GM23338 (cell line): Measurements from ENCODE around the gene GPX7. TPM values are rescaled to one million over a fixed set of nuclear protein-coding genes. Genes with fewer than 3 reads are reported as not detected.

Experiments used
- ATAC-seq: fragments of 200-7000 bp; cut with Tn5 transposase; 3 replicates; pipeline ENCODE4 v1.9.1; 2020
- DNase-seq: peaks from one replicate; pipeline ENCODE4 v3.0.0-alpha.2; 2015; ENCODE audit warnings: low spot score
- H2AFZ ChIP-seq: fragments of 200-600 bp; sonication (generic); 2 replicates; pipeline ENCODE4 v1.8.0; 2016; ENCODE audit warnings: antibody characterized with exemption, mild to moderate bottlenecking, moderate library complexity
- H3F3A ChIP-seq: fragments of 200-600 bp; sonication (generic); replicated peaks from 2 replicates; pipeline ENCODE4 v1.8.0; 2017; ENCODE audit warnings: antibody characterized with exemption, mixed run types, low read depth
- H3K27ac ChIP-seq: fragments of 200-600 bp; sonication (generic); 2 replicates; pipeline ENCODE4 v1.6.1; 2016; ENCODE audit warnings: low read depth
- H3K27me3 ChIP-seq: fragments of 200-600 bp; sonication (generic); 2 replicates; pipeline ENCODE4 v1.8.0; 2016; ENCODE audit warnings: mild to moderate bottlenecking, mixed run types, moderate library complexity; ENCODE audit not compliant: insufficient read depth
- H3K36me3 ChIP-seq: fragments of 200-600 bp; sonication (generic); 2 replicates; pipeline ENCODE4 v1.8.0; 2016; ENCODE audit warnings: mild to moderate bottlenecking; ENCODE audit not compliant: insufficient read depth
- H3K4me1 ChIP-seq: fragments of 200-600 bp; sonication (generic); 2 replicates; pipeline ENCODE4 v1.8.0; 2016; ENCODE audit warnings: mild to moderate bottlenecking, moderate library complexity; ENCODE audit not compliant: insufficient read depth
- H3K4me2 ChIP-seq: fragments of 200-600 bp; sonication (generic); 2 replicates; pipeline ENCODE4 v1.7.1; 2017; ENCODE audit warnings: mixed run types
- H3K4me3 ChIP-seq: fragments of 200-600 bp; sonication (generic); 2 replicates; pipeline ENCODE4 v1.6.1; 2016; ENCODE audit warnings: mixed run types
- H3K79me2 ChIP-seq: fragments of 200-600 bp; sonication (generic); replicated peaks from 2 replicates; pipeline ENCODE4 v1.8.0; 2017; ENCODE audit warnings: mild to moderate bottlenecking; ENCODE audit not compliant: insufficient read depth
- H3K9me2 ChIP-seq: fragments of 200-600 bp; sonication (generic); 2 replicates; pipeline ENCODE4 v1.8.0; 2017; ENCODE audit not compliant: insufficient read depth
- H4K20me1 ChIP-seq: fragments of 200-600 bp; sonication (generic); replicated peaks from 2 replicates; pipeline ENCODE4 v1.8.0; 2017; ENCODE audit warnings: mild to moderate bottlenecking; ENCODE audit not compliant: insufficient read depth
- H3K27ac Mint-ChIP-seq: 2 replicates; pipeline ENCODE4 v1.8.0; 2020; ENCODE audit warnings: inconsistent platforms, mild to moderate bottlenecking, moderate library complexity, mixed read lengths
- H3K27me3 Mint-ChIP-seq: 3 replicates; pipeline ENCODE4 v1.8.0; 2022; ENCODE audit warnings: low read depth, mild to moderate bottlenecking, moderate library complexity, mixed read lengths, inconsistent platforms; ENCODE audit not compliant: insufficient read depth, poor library complexity
- H3K36me3 Mint-ChIP-seq: 3 replicates; pipeline ENCODE4 v1.8.0; 2021; ENCODE audit warnings: low read depth, mild to moderate bottlenecking, inconsistent platforms, moderate library complexity, mixed read lengths
- H3K4me1 Mint-ChIP-seq: 3 replicates; pipeline ENCODE4 v1.8.0; 2020; ENCODE audit warnings: mild to moderate bottlenecking, inconsistent platforms, mixed read lengths
- H3K4me3 Mint-ChIP-seq: 3 replicates; pipeline ENCODE4 v1.8.0; 2021; ENCODE audit warnings: moderate library complexity, mild to moderate bottlenecking, inconsistent platforms, mixed read lengths
- H3K9me3 Mint-ChIP-seq: 3 replicates; pipeline ENCODE4 v1.8.0; 2020; ENCODE audit warnings: moderate library complexity, mild to moderate bottlenecking, inconsistent platforms, mixed read lengths
- CREB1 ChIP-seq: fragments of 250-450 bp; sonication (Bioruptor Pico); IDR thresholded peaks from 2 replicates; pipeline ENCODE4 v1.5.0; 2020; ENCODE audit warnings: low read depth, mild to moderate bottlenecking, moderate library complexity
- CTCF ChIP-seq, 2 experiments: fragments of 200-600 bp in 1 of 2; sonication (generic) in 1 of 2; conservative IDR thresholded peaks; 2 replicates each; pipeline versions ENCODE4 v1.5.1 to v1.6.1; 2016 to 2017; ENCODE audit warnings: antibody characterized with exemption in 2 of 2, low read depth in 2 of 2, mild to moderate bottlenecking in 2 of 2, moderate library complexity in 1 of 2
- EZH2 ChIP-seq: fragments of 200-600 bp; sonication (generic); IDR thresholded peaks from one replicate; pipeline ENCODE4 v1.8.0; 2017; ENCODE audit warnings: antibody characterized with exemption, mild to moderate bottlenecking, low read depth; ENCODE audit not compliant: unreplicated experiment
- EZH2phosphoT487 ChIP-seq: fragments of 200-600 bp; sonication (generic); IDR thresholded peaks from one replicate; pipeline ENCODE4 v1.8.1; 2018; ENCODE audit warnings: antibody characterized with exemption; ENCODE audit not compliant: unreplicated experiment
- JUNB ChIP-seq: IDR thresholded peaks from one replicate; pipeline ENCODE4 v1.6.1; 2016; ENCODE audit warnings: antibody characterized with exemption; ENCODE audit not compliant: unreplicated experiment
- POLR2AphosphoS5 ChIP-seq: IDR thresholded peaks from 2 replicates; pipeline ENCODE4 v1.6.1; 2016; ENCODE audit warnings: antibody characterized with exemption, low read depth
- REST ChIP-seq: IDR thresholded peaks from one replicate; pipeline ENCODE4 v1.6.1; 2018; ENCODE audit warnings: antibody characterized with exemption; ENCODE audit not compliant: unreplicated experiment
- STAT1 ChIP-seq: IDR thresholded peaks from one replicate; pipeline ENCODE4 v1.6.1; 2016; ENCODE audit warnings: antibody characterized with exemption; ENCODE audit not compliant: unreplicated experiment
- ZNF114 ChIP-seq: fragments of 250-450 bp; sonication (Bioruptor Pico); IDR thresholded peaks from 2 replicates; pipeline ENCODE4 v1.5.0; 2020; ENCODE audit warnings: mild to moderate bottlenecking, moderate library complexity
- ZNF331 ChIP-seq: fragments of 250-450 bp; sonication (Bioruptor Pico); IDR thresholded peaks from 2 replicates; pipeline ENCODE4 v1.5.0; 2020; ENCODE audit warnings: low read depth, mild to moderate bottlenecking, moderate library complexity
- ZNF462 ChIP-seq: fragments of 250-450 bp; sonication (Bioruptor Pico); IDR thresholded peaks from 2 replicates; pipeline ENCODE4 v1.5.0; 2020; ENCODE audit warnings: mild to moderate bottlenecking, moderate library complexity
- polyA plus RNA-seq: library from polyadenylated mRNA; unstranded; fragments of >200 nt; fragmentation: Nextera tagmentation; extraction: Ambion mirVana; gene quantifications from 2 replicates; pipeline ENCODE4 v1.2.1, GENCODE V29; 2016
- total RNA-seq: library from RNA; depleted of rRNA; stranded (reverse); fragments of >200 nt; shearing (Covaris generic); gene quantifications from 2 replicates; pipeline ENCODE4 v1.2.3, GENCODE V29; 2014

GPX7 gene
- total and polyA plus RNA-seq, 2 experiments from 2014 or later = 12.8 to 20.9 TPM

GRCh38 chr1:52645261-52645660 lies 43.1 kb downstream of the GPX7 start:
- Histone ChIP-seq H4K20me1 (no peaks in the 10 kb centered on the region), H3F3A (no peaks in the 10 kb centered on the region), H3K27me3 (no peaks in the 10 kb centered on the region), H2AFZ (no peak overlapping the region), H3K36me3 (no peaks in the 10 kb centered on the region), H3K4me3 (no peak overlapping the region), H3K4me1 (no peaks in the 10 kb centered on the region), H3K4me2 (no peak overlapping the region), H3K79me2 (no peaks in the 10 kb centered on the region), H3K27ac (no peak overlapping the region), H3K9me2 (no peaks in the 10 kb centered on the region)
- Mint-ChIP-seq H3K4me1 (no peaks in the 10 kb centered on the region), H3K36me3 (no peaks in the 10 kb centered on the region; the same call in 2 of the 3 replicates), H3K27me3 (peaks cover 5% of the 10 kb centered on the region), H3K27ac (no peak overlapping the region), H3K4me3 (no peak overlapping the region), H3K9me3 (no peaks in the 10 kb centered on the region)
- DNase-seq (no peak), ATAC-seq (no peak)
- TF ChIP-seq EZH2phosphoT487 = no peak
- no peak for TF ChIP-seq CTCF (conservative IDR thresholded peaks at IDR 0.05; ENCODE audit: low read depth in 2 of 2)
- TF ChIP-seq ZNF331 (CRISPR knock-in tag) = no peak
- TF ChIP-seq ZNF462 (CRISPR knock-in tag) = no peak

GRCh38 chr1:52651904-52652303 lies 49.7 kb downstream of the GPX7 start:
- H3K36me3 ChIP-seq = no peaks in the 10 kb centered on the region
- H2AFZ ChIP-seq = peak overlapping the region; percentile 57
- H3K4me2 ChIP-seq = no peak overlapping the region
- no peaks in the 10 kb centered on the region for H3F3A ChIP-seq
- Mint-ChIP-seq H3K27me3 (peaks cover 6% of the 10 kb centered on the region), H3K4me1 (no peaks in the 10 kb centered on the region), H3K4me3 (no peak overlapping the region), H3K27ac (no peak overlapping the region), H3K36me3 (no peaks in the 10 kb centered on the region), H3K9me3 (no peaks in the 10 kb centered on the region)
- DNase-seq = no peak
- no peaks in the 10 kb centered on the region for H3K4me1 ChIP-seq
- no peaks in the 10 kb centered on the region for H3K9me2 ChIP-seq
- H3K4me3 ChIP-seq = no peak overlapping the region
- no peak overlapping the region for H3K27ac ChIP-seq
- ATAC-seq = no peak
- H3K79me2 ChIP-seq = no peaks in the 10 kb centered on the region
- no peaks in the 10 kb centered on the region for H4K20me1 ChIP-seq
- H3K27me3 ChIP-seq = no peaks in the 10 kb centered on the region
- TF ChIP-seq CREB1 (CRISPR knock-in tag) (no peak), ZNF114 (no peak), EZH2 (no peak), STAT1 (no peak), REST (no peak), JUNB (no peak), ZNF331 (CRISPR knock-in tag) (no peak), POLR2AphosphoS5 (no peak), EZH2phosphoT487 (no peak)
